ENCODE measurements around the gene SOX6. TPM values are rescaled to one million over a fixed set of nuclear protein-coding genes. Genes with fewer than 3 reads are reported as not detected.

SOX6 gene
- total and polyA plus RNA-seq, 7 donors = 0.61 to 47.6 (median 14.6) TPM

DNA sequence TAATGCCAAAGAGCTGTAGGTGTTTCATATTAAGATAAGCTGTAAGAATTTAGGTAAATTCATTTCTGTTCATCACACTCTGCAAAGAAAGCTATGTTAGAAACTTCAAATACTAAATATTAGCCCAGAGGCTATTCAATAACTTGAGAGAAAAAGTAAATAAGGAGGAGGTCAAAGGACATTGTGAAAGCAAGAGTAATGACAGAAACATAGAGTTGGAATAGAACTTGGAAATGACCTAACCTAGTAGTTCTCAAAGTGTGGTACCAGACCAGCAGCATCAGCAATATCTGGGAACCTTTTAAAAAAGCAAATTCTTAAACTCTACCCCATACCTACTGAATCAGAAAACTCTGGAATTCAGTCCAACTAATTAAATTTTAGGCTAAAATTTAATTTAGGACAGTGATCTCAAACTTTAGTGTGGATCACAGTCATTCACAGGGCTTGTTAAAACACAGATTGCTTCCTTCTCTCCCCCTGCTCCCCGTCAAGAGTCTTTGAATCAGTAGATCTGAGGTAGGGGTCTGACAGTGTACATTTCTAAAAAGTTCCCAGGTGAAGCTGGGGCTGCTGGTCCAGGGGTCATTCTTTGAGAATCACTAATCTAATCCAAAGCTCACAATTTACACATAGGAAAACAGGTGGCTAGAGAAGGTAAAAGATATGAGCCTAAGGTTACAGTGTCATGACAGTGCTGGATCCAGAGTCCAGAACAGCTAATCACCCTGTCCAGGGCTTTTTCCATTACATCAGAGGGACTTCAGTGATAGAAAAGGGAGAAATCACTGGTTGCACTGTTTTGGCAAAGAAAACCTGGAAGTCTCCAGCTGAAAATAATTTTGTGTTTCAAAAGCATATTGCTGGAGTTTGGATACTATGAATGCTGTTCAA, 241.1 kb downstream of the SOX6 start:
- no peaks in the 10 kb centered on the region for H3K36me3 ChIP-seq (ENCODE audit: insufficient read depth in 1 of 2, low read depth in 1 of 2)
- peaks cover 68% of the 10 kb centered on the region for H3K4me1 ChIP-seq
- no peaks in the 10 kb centered on the region for H3K27me3 ChIP-seq (ENCODE audit: insufficient read depth in 3 of 3, low read length in 2 of 3)
- intact Hi-C loops (cut with DNase I) = no loop called here
- DNase-seq = no peak
- TF ChIP-seq CTCF (IDR thresholded peaks at IDR 0.05) = no peak
- WGBS, 3 donors = 78 to 90% (median 85%) methylated on average over 1 of the region's 1 CpG
- H3K9me3 ChIP-seq = no peaks in the 10 kb centered on the region
- ATAC-seq = peak in 2 of 4 donors; percentile 37 to 40
- H3K4me3 ChIP-seq = no peak overlapping the region
- H3K27ac ChIP-seq = peak overlapping the region; percentile 34

- no peak for TF ChIP-seq CTCF (IDR thresholded peaks at IDR 0.05)
- no peaks in the 10 kb centered on the region for H3K36me3 ChIP-seq (ENCODE audit: insufficient read depth in 1 of 2, low read depth in 1 of 2)
- H3K4me1 ChIP-seq = peaks cover 68% of the 10 kb centered on the region
- H3K9me3 ChIP-seq = no peaks in the 10 kb centered on the region
- 66 to 83% (median 68%) methylated on average over 2 of the region's 2 CpGs for WGBS, 3 donors
- intact Hi-C loops (cut with DNase I) = no loop called here
- H3K27ac ChIP-seq = no peak overlapping the region
- no peak for DNase-seq
- no peak for ATAC-seq
- no peaks in the 10 kb centered on the region for H3K27me3 ChIP-seq (ENCODE audit: insufficient read depth in 3 of 3, low read length in 2 of 3)
- no peak overlapping the region for H3K4me3 ChIP-seq
Measured at GRCh38 chr11:16114431-16114830, 241.9 kb downstream of the SOX6 start.

GRCh38 chr11:16111690-16112089, 244.7 kb downstream of the SOX6 start:
- intact Hi-C loops (cut with DNase I) = no loop called here
- no peaks in the 10 kb centered on the region for H3K27me3 ChIP-seq (ENCODE audit: insufficient read depth in 3 of 3, low read length in 2 of 3)
- TF ChIP-seq CTCF (IDR thresholded peaks at IDR 0.05) = no peak
- H3K4me1 ChIP-seq = peaks cover 50% of the 10 kb centered on the region
- peak overlapping the region; percentile 37 for H3K27ac ChIP-seq
- WGBS, 3 donors = 68 to 72% (median 68%) methylated on average over 2 of the region's 2 CpGs
- no peaks in the 10 kb centered on the region for H3K9me3 ChIP-seq
- H3K36me3 ChIP-seq (ENCODE audit: insufficient read depth in 1 of 2, low read depth in 1 of 2) = no peaks in the 10 kb centered on the region
- H3K4me3 ChIP-seq = peak overlapping the region; percentile 46
- DNase-seq (no peak), ATAC-seq (peak in 3 of 4 donors; percentile 28 to 50 (median 39))

- Histone ChIP-seq H3K4me1 (peaks cover 47% of the 10 kb centered on the region), H3K4me3 (peak overlapping the region; percentile 46), H3K27ac (peak overlapping the region; percentile 37), H3K9me3 (peaks cover 4% of the 10 kb centered on the region), H3K27me3 (ENCODE audit: insufficient read depth in 3 of 3, low read length in 2 of 3) (no peaks in the 10 kb centered on the region), H3K36me3 (ENCODE audit: insufficient read depth in 1 of 2, low read depth in 1 of 2) (no peaks in the 10 kb centered on the region)
- TF ChIP-seq CTCF (IDR thresholded peaks at IDR 0.05) = no peak
- intact Hi-C loops (cut with DNase I) = no loop called here
- DNase-seq (no peak), ATAC-seq (no peak)
- WGBS, 3 donors = 57 to 71% (median 57%) methylated on average over 2 of the region's 2 CpGs
Measured at GRCh38 chr11:16110886-16111285, 245.5 kb downstream of the SOX6 start.

All from psoas muscle (tissue), 8 donors.